Astrocyte (in vitro differentiated cells and primary cell): Measurements from ENCODE around the gene MYO9A. TPM values are rescaled to one million over a fixed set of nuclear protein-coding genes. Genes with fewer than 3 reads are reported as not detected.

Experiments used
- DNase-seq: peaks from one replicate; pipeline ENCODE4 v3.0.0-alpha.2; 2010; ENCODE audit warnings: low read depth
- FAIRE-seq: peaks from 2 replicates; lab custom pipeline; 2011; peaks lifted over from hg19 to GRCh38; lab: Jason Lieb, UNC
- H2AFZ ChIP-seq: 2 replicates; pipeline ENCODE4 v1.6.0; 2012; ENCODE audit warnings: low read depth, low read length, inconsistent platforms
- H3K27ac ChIP-seq: 2 replicates; pipeline ENCODE4 v1.5.1; 2011; ENCODE audit warnings: low read depth, low read length, inconsistent platforms
- H3K27me3 ChIP-seq: 2 replicates; pipeline ENCODE4 v1.6.0; 2011; ENCODE audit warnings: low read length, inconsistent platforms; ENCODE audit not compliant: insufficient read depth
- H3K36me3 ChIP-seq: 2 replicates; pipeline ENCODE4 v1.5.1; 2011; ENCODE audit warnings: low read length, inconsistent platforms; ENCODE audit not compliant: insufficient read depth
- H3K4me1 ChIP-seq: 2 replicates; pipeline ENCODE4 v1.5.1; 2011; ENCODE audit warnings: low read length, inconsistent platforms; ENCODE audit not compliant: insufficient read depth
- H3K4me2 ChIP-seq: 2 replicates; pipeline ENCODE4 v1.6.0; 2012; ENCODE audit warnings: low read length, inconsistent platforms
- H3K4me3 ChIP-seq: 2 replicates; pipeline ENCODE4 v1.5.1; 2011; ENCODE audit warnings: low read depth, mild to moderate bottlenecking, low read length, inconsistent platforms; ENCODE audit not compliant: insufficient read depth
- H3K79me2 ChIP-seq: 2 replicates; pipeline ENCODE4 v1.6.0; 2012; ENCODE audit warnings: mild to moderate bottlenecking, low read length, inconsistent platforms; ENCODE audit not compliant: insufficient read depth
- H3K9ac ChIP-seq: 2 replicates; pipeline ENCODE4 v1.6.0; 2012; ENCODE audit warnings: mild to moderate bottlenecking, low read length, inconsistent platforms
- H3K9me3 ChIP-seq: 2 replicates; pipeline ENCODE4 v1.5.1; 2012; ENCODE audit warnings: low read depth, mild to moderate bottlenecking, low read length, inconsistent platforms; ENCODE audit not compliant: insufficient read depth
- H4K20me1 ChIP-seq: 2 replicates; pipeline ENCODE4 v1.6.0; 2012; ENCODE audit warnings: low read length, inconsistent platforms; ENCODE audit not compliant: insufficient read depth
- H3K27ac Mint-ChIP-seq: one replicate; pipeline ENCODE4 v1.8.0; 2021; ENCODE audit warnings: mild to moderate bottlenecking, mixed read lengths; ENCODE audit not compliant: unreplicated experiment
- H3K27me3 Mint-ChIP-seq: one replicate; pipeline ENCODE4 v1.8.0; 2021; ENCODE audit warnings: low read depth, mixed read lengths; ENCODE audit not compliant: unreplicated experiment
- H3K36me3 Mint-ChIP-seq: one replicate; pipeline ENCODE4 v1.8.0; 2021; ENCODE audit warnings: low read depth, mixed read lengths; ENCODE audit not compliant: unreplicated experiment
- H3K4me1 Mint-ChIP-seq: one replicate; pipeline ENCODE4 v1.8.0; 2021; ENCODE audit warnings: low read depth, mixed read lengths; ENCODE audit not compliant: unreplicated experiment
- H3K4me3 Mint-ChIP-seq: one replicate; pipeline ENCODE4 v1.8.0; 2021; ENCODE audit warnings: mild to moderate bottlenecking, moderate library complexity, mixed read lengths; ENCODE audit not compliant: unreplicated experiment
- H3K9me3 Mint-ChIP-seq: one replicate; pipeline ENCODE4 v1.8.0; 2021; ENCODE audit warnings: mild to moderate bottlenecking, mixed read lengths; ENCODE audit not compliant: unreplicated experiment
- EZH2 ChIP-seq: IDR thresholded peaks from 2 replicates; pipeline ENCODE4 v1.6.1; 2012; ENCODE audit warnings: mild to moderate bottlenecking, low read length, inconsistent platforms; ENCODE audit not compliant: insufficient read depth
- total RNA-seq: library from RNA; stranded (reverse); gene quantifications from 2 replicates; pipeline ENCODE4 v1.2.1, GENCODE V29; 2021
- TF ChIP-seq, protein P1 (sequence below): IDR thresholded peaks from 2 replicates; pipeline ENCODE4 v1.5.1; 2011; ENCODE audit warnings: low read depth, mild to moderate bottlenecking, inconsistent platforms, low read length, moderate library complexity; ENCODE audit not compliant: insufficient read depth

Gene MYO9A
- total RNA-seq, 1 donor from 2014 or later = 26.4 TPM

DNA sequence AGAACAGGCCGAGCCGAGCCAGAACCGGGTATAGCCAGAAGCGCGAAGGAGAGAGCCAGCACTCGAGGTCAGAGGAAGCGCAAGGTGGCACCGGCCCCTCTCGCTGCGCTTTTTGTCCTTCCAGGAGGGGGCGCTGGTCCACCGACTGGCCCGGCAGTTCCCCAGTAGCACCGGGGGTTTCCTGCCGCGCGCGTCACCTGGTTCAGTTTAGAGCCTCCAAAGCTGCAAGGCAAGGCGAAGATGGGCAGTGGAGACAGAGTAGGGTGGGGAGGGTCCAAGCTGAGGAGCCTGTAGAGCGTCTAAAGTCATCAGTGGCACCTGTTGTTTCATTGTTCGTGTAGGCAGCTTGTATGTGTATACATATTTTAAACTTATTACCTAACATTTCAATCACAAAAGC lies 315.2 kb downstream of the MYO9A start:
- Mint-ChIP-seq H3K9me3 (no peaks in the 10 kb centered on the region), H3K36me3 (no peaks in the 10 kb centered on the region), H3K27me3 (no peaks in the 10 kb centered on the region), H3K4me3 (no peak overlapping the region), H3K4me1 (peaks cover 25% of the 10 kb centered on the region), H3K27ac (no peak overlapping the region)
- Histone ChIP-seq H3K9me3 (no peaks in the 10 kb centered on the region), H3K4me1 (peaks cover 22% of the 10 kb centered on the region), H3K27ac (no peak overlapping the region), H3K4me3 (no peak overlapping the region), H2AFZ (no peak overlapping the region), H3K4me2 (no peak overlapping the region), H3K9ac (no peak overlapping the region), H3K27me3 (no peaks in the 10 kb centered on the region), H3K79me2 (no peaks in the 10 kb centered on the region), H4K20me1 (no peaks in the 10 kb centered on the region), H3K36me3 (no peaks in the 10 kb centered on the region)
- TF ChIP-seq, protein P1, sequence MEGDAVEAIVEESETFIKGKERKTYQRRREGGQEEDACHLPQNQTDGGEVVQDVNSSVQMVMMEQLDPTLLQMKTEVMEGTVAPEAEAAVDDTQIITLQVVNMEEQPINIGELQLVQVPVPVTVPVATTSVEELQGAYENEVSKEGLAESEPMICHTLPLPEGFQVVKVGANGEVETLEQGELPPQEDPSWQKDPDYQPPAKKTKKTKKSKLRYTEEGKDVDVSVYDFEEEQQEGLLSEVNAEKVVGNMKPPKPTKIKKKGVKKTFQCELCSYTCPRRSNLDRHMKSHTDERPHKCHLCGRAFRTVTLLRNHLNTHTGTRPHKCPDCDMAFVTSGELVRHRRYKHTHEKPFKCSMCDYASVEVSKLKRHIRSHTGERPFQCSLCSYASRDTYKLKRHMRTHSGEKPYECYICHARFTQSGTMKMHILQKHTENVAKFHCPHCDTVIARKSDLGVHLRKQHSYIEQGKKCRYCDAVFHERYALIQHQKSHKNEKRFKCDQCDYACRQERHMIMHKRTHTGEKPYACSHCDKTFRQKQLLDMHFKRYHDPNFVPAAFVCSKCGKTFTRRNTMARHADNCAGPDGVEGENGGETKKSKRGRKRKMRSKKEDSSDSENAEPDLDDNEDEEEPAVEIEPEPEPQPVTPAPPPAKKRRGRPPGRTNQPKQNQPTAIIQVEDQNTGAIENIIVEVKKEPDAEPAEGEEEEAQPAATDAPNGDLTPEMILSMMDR = no peak
- TF ChIP-seq EZH2 = no peak
- DNase-seq (no peak), FAIRE-seq (no peak)

DNA sequence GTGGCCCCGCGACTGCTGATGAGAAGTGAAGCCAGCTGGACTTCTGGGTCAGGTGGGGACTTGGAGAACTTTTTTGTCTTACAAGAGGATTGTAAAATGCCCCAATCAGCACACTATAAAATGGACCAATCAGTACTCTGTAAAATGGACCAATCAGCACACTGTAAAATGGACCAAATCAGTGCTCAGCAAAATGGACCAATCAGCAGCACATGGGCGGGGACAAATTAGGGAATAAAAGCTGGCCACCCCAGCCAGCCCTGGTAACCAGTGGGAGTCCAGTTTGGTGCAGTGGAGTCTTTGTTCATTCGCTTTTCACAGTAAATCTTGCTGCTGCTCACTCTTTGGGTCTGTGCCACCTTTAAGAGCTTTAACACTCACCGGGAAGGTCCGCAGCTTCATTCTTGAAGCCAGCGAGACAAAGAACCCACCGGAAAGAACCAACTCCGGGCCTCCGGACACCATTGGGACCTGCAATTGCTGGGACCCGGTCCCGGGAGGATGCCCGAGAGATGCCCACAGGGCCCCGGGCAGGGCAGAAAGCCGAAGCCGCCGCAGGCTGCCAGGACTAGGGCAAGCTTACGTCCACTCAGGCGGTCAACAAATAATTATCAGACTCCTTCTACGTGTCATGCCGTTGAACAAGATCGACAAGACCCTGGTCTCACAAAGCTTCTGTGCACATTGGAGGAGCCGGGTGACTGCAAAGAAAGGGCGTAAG lies 315.9 kb downstream of the MYO9A start:
- Histone ChIP-seq H3K36me3 (no peaks in the 10 kb centered on the region), H2AFZ (no peak overlapping the region), H3K4me2 (no peak overlapping the region), H3K9ac (no peak overlapping the region), H3K4me3 (no peak overlapping the region), H4K20me1 (no peaks in the 10 kb centered on the region), H3K27me3 (no peaks in the 10 kb centered on the region), H3K4me1 (peaks cover 15% of the 10 kb centered on the region), H3K79me2 (no peaks in the 10 kb centered on the region), H3K27ac (no peak overlapping the region), H3K9me3 (no peaks in the 10 kb centered on the region)
- no peak for DNase-seq
- no peak overlapping the region for H3K27ac Mint-ChIP-seq
- FAIRE-seq = no peak
- no peaks in the 10 kb centered on the region for H3K27me3 Mint-ChIP-seq
- H3K9me3 Mint-ChIP-seq = no peaks in the 10 kb centered on the region
- H3K4me1 Mint-ChIP-seq = peaks cover 18% of the 10 kb centered on the region
- no peak overlapping the region for H3K4me3 Mint-ChIP-seq
- TF ChIP-seq EZH2 = no peak
- TF ChIP-seq, protein P1 = no peak
- no peaks in the 10 kb centered on the region for H3K36me3 Mint-ChIP-seq
